ENCODE measurements around the gene TMOD3. TPM values are rescaled to one million over a fixed set of nuclear protein-coding genes. Genes with fewer than 3 reads are reported as not detected.

TMOD3 gene
- total and polyA plus RNA-seq, 2 donors (not counting 3 experiments of a cell fraction or from before 2014, with no cell fraction given) = 10.4 to 64.3 TPM

GRCh38 chr15:51806123-51806522 is 23.3 kb upstream of the TMOD3 start:
- H3K9me1 ChIP-seq (replicated peaks; ENCODE audit: control insufficient read depth, extremely low read depth, insufficient read depth, low read length) = no peaks in the 10 kb centered on the region
- no peaks in the 10 kb centered on the region for H3K4me1 ChIP-seq (ENCODE audit: control insufficient read depth, extremely low read depth, insufficient read depth, low read length)
- H3K4me2 ChIP-seq (ENCODE audit: insufficient read depth, low read length) = no peak overlapping the region
- H2AFZ ChIP-seq (ENCODE audit: low read depth, low read length) = no peak overlapping the region
- H3K27me3 ChIP-seq (ENCODE audit: control insufficient read depth in 2 of 2, insufficient read depth in 2 of 2, low read length in 2 of 2) = peaks cover 0 to 2% of the 10 kb centered on the region in 2 experiments
- no peak overlapping the region for H3K9ac ChIP-seq (replicated peaks; ENCODE audit: extremely low read depth, insufficient read depth, low read length)
- no peaks in the 10 kb centered on the region for H3K79me2 ChIP-seq (ENCODE audit: control insufficient read depth, insufficient read depth, low read length)
- H4K20me1 ChIP-seq (replicated peaks; ENCODE audit: control insufficient read depth, extremely low read depth, insufficient read depth, low read length) = no peaks in the 10 kb centered on the region
- FAIRE-seq (peak; percentile 44), DNase-seq (ENCODE audit: low read depth, low spot score) (no peak)
- no TSS peak for BruUV-seq (replicated peaks)
- no peak for TF ChIP-seq GATA2 (IDR thresholded peaks at IDR 0.05; ENCODE audit: insufficient read depth, insufficient read length, low read depth, low read length)
- TF ChIP-seq EZH2 (IDR thresholded peaks at IDR 0.05; ENCODE audit: borderline replicate concordance, low read depth, low read length, severe bottlenecking) = no peak
- TF ChIP-seq FOS (IDR thresholded peaks at IDR 0.05; ENCODE audit: borderline replicate concordance, insufficient read depth, low read length) = no peak
- TF ChIP-seq POLR2A (IDR thresholded peaks at IDR 0.05; ENCODE audit: low read depth, low read length) = no peak
- no peak for TF ChIP-seq MYC (IDR thresholded peaks at IDR 0.05; ENCODE audit: low read depth, low read length)
- TF ChIP-seq JUN (IDR thresholded peaks at IDR 0.05; ENCODE audit: borderline replicate concordance, insufficient read depth, insufficient read length, low read depth) = no peak
- no peak for TF ChIP-seq CTCF (IDR thresholded peaks at IDR 0.05; ENCODE audit: extremely low read depth in 1 of 2, insufficient read depth in 1 of 2, low read depth in 1 of 2, low read length in 2 of 2)
- no peak for TF ChIP-seq MAX (IDR thresholded peaks at IDR 0.05; ENCODE audit: insufficient read depth, insufficient read length)
- no peak for TF ChIP-seq POLR2AphosphoS5 (IDR thresholded peaks at IDR 0.05; ENCODE audit: insufficient read depth, low read depth, low read length)
- no peaks in the 10 kb centered on the region for H3K9me3 ChIP-seq (replicated peaks; ENCODE audit: control insufficient read depth, insufficient read depth, low read length)
- no peak overlapping the region for H3K27ac ChIP-seq (ENCODE audit: insufficient read depth, low read depth, low read length)
- ChIA-PET CTCF (interaction anchor here (1.1 kb wide), 1 partner anchor 30 kb away, joined by 3 read pairs; no protein-coding TSS in a partner anchor), POLR2A (no interaction called here)
- intact Hi-C loops (cut with micrococcal nuclease) = no loop called here
- dilution Hi-C loops (cut with MboI; ENCODE audit: extremely low pct_ligation_motif_present, low sequenced_read_pairs) = no loop called here
- no peak overlapping the region for H3K4me3 ChIP-seq (replicated peaks in 1 of 3; ENCODE audit: insufficient read depth in 1 of 3, low read depth in 1 of 3, low read length in 3 of 3)
- no peaks in the 10 kb centered on the region for H3K36me3 ChIP-seq (ENCODE audit: control insufficient read depth in 2 of 2, extremely low read depth in 1 of 2, insufficient read depth in 2 of 2, low read length in 2 of 2)
